Smooth muscle cell of the brain vasculature (primary cell): Measurements from ENCODE around the gene EDRF1.
"Not testable (repeated sequence)": the region's sequence is repeated elsewhere in the genome, so short reads cannot be mapped to it uniquely, and the experiment has no call there.

Source experiments
- DNase-seq: peaks from one replicate; pipeline ENCODE4 v3.0.0-alpha.2; 2012; ENCODE audit warnings: low read depth, low spot score

The EDRF1 gene

GRCh38 chr10:125719173-125720001 lies at the start of gene EDRF1:
EDRF1 (plus strand) TSS chr10:125719709; CDS start chr10:125719808, 99 bp downstream.
- peak; percentile 96 for DNase-seq

- DNase-seq, result no peak
Measured at GRCh38 chr10:125672884-125673283, 46.6 kb upstream of the EDRF1 start.

- no peak for DNase-seq
Measured at GRCh38 chr10:125679436-125679835, 40.1 kb upstream of the EDRF1 start.

- no peak for DNase-seq
Measured at GRCh38 chr10:125683063-125683462, 36.4 kb upstream of the EDRF1 start, which contains the start of gene TEX36. TEX36 (minus strand) TSS chr10:125683163; CDS start chr10:125682989, 174 bp downstream.

- DNase-seq, result no peak
Measured at GRCh38 chr10:125683821-125684220, 35.7 kb upstream of the EDRF1 start.

- DNase-seq, result no peak
Measured at GRCh38 chr10:125684581-125684980, 34.9 kb upstream of the EDRF1 start.

GRCh38 chr10:125687507-125688185 lies 31.9 kb upstream of the EDRF1 start:
- DNase-seq, result no peak

GRCh38 chr10:125689955-125690569 lies 29.4 kb upstream of the EDRF1 start:
- no peak for DNase-seq

- DNase-seq, result no peak
Measured at GRCh38 chr10:125691160-125691981, 28.1 kb upstream of the EDRF1 start.

GRCh38 chr10:125692196-125692595 lies 27.3 kb upstream of the EDRF1 start:
- no peak for DNase-seq

GRCh38 chr10:125692601-125693523 lies 26.6 kb upstream of the EDRF1 start:
- DNase-seq, result no peak

- no peak for DNase-seq
Measured at GRCh38 chr10:125693524-125693847, 26.0 kb upstream of the EDRF1 start.

- DNase-seq, result no peak
Measured at GRCh38 chr10:125694883-125695282, 24.6 kb upstream of the EDRF1 start.

GRCh38 chr10:125696884-125697283 lies 22.6 kb upstream of the EDRF1 start:
- DNase-seq, result not testable (repeated sequence)

- DNase-seq, result no peak
Measured at GRCh38 chr10:125698481-125698998, 21.0 kb upstream of the EDRF1 start.

GRCh38 chr10:125699562-125700143 lies 19.9 kb upstream of the EDRF1 start:
- no peak for DNase-seq

GRCh38 chr10:125700355-125700911 lies 19.1 kb upstream of the EDRF1 start:
- DNase-seq, result no peak

GRCh38 chr10:125707541-125708468 lies 11.7 kb upstream of the EDRF1 start:
- no peak for DNase-seq
